HEK293 (cell line): ENCODE results near the gene CIDEA.

Experiments used
- CTCF ChIA-PET: fragments of 350-600 bp; formaldehyde crosslinking; extraction: SDS; loops from one replicate; lab custom pipeline; 2021; ENCODE audit warnings: antibody characterized with exemption; lab: Yijun Ruan, JAX
- POLR2A ChIA-PET: fragments of 300-600 bp; formaldehyde crosslinking; extraction: SDS; loops from one replicate; lab custom pipeline; 2020; ENCODE audit warnings: antibody characterized with exemption, inconsistent platforms; lab: Yijun Ruan, JAX
- H3K27ac ChIP-seq: fragments of 200-500 bp; sonication (Bioruptor generic); 2 replicates; pipeline ENCODE4 v1.5.1; 2014; ENCODE audit warnings: low read depth, low read length, control low read depth, inconsistent platforms; ENCODE audit errors: extremely low read depth
- H3K36me3 ChIP-seq, 2 experiments: fragments of 200-500 bp in 1 of 2; sonication (Bioruptor generic) in 1 of 2; 1 replicate in 1 of 2; 2 replicates in 1 of 2; pipeline ENCODE4 v1.5.1; 2014 to 2017; ENCODE audit warnings: inconsistent platforms in 2 of 2, low read length in 2 of 2; ENCODE audit not compliant: control insufficient read depth in 2 of 2, insufficient read depth in 1 of 2
- H3K4me1 ChIP-seq: fragments of 200-500 bp; sonication (Bioruptor generic); 2 replicates; pipeline ENCODE4 v1.5.1; 2014; ENCODE audit warnings: mild to moderate bottlenecking, low read length, inconsistent platforms; ENCODE audit not compliant: control insufficient read depth, insufficient read depth
- H3K4me3 ChIP-seq: 2 replicates; pipeline ENCODE4 v1.5.1; 2011; ENCODE audit warnings: low read depth, mild to moderate bottlenecking, control low read depth, low read length, moderate library complexity
- H3K9me3 ChIP-seq: fragments of 200-500 bp; sonication (Bioruptor generic); 2 replicates; pipeline ENCODE4 v1.5.1; 2014; ENCODE audit warnings: low read depth, low read length, inconsistent platforms; ENCODE audit not compliant: control insufficient read depth, insufficient read depth
- HOXA7 ChIP-seq: sonication (generic); formaldehyde crosslinking; IDR thresholded peaks from 2 replicates; pipeline ENCODE4 v1.8.1; 2022; ENCODE audit warnings: missing genetic modification reagents, borderline replicate concordance
- KLF1 ChIP-seq: fragments of 450-650 bp; formaldehyde crosslinking; IDR thresholded peaks from 2 replicates; pipeline ENCODE4 v1.5.1; 2016; ENCODE audit warnings: missing biosample characterization, missing genetic modification characterization
- KLF8 ChIP-seq: fragments of 450-650 bp; formaldehyde crosslinking; IDR thresholded peaks from 2 replicates; pipeline ENCODE4 v1.5.1; 2016; ENCODE audit warnings: missing biosample characterization, missing genetic modification characterization
- KLF9 ChIP-seq: fragments of 450-650 bp; formaldehyde crosslinking; IDR thresholded peaks from 2 replicates; pipeline ENCODE4 v1.5.1; 2016; ENCODE audit warnings: missing biosample characterization, missing genetic modification characterization, low read depth
- SCRT1 ChIP-seq: fragments of 450-650 bp; formaldehyde crosslinking; IDR thresholded peaks from 2 replicates; pipeline ENCODE4 v1.5.1; 2016; ENCODE audit warnings: missing biosample characterization, missing genetic modification characterization, borderline replicate concordance
- SCRT2 ChIP-seq: fragments of 450-650 bp; formaldehyde crosslinking; IDR thresholded peaks from 2 replicates; pipeline ENCODE4 v1.5.1; 2016; ENCODE audit warnings: missing biosample characterization, missing genetic modification characterization
- TCF7L2 ChIP-seq: IDR thresholded peaks from 2 replicates; pipeline ENCODE4 v1.6.1; 2011; ENCODE audit warnings: low read depth, mild to moderate bottlenecking, inconsistent platforms, low read length, moderate library complexity, borderline replicate concordance
- ZBTB20 ChIP-seq: fragments of 450-650 bp; formaldehyde crosslinking; IDR thresholded peaks from 2 replicates; pipeline ENCODE4 v1.5.1; 2016; ENCODE audit warnings: missing biosample characterization, missing genetic modification characterization
- ZFP41 ChIP-seq: fragments of 450-650 bp; formaldehyde crosslinking; IDR thresholded peaks from 2 replicates; pipeline ENCODE4 v1.5.1; 2016; ENCODE audit warnings: missing biosample characterization, missing genetic modification characterization, borderline replicate concordance
- ZNF138 ChIP-seq: fragments of 450-650 bp; formaldehyde crosslinking; IDR thresholded peaks from 2 replicates; pipeline ENCODE4 v1.5.1; 2016; ENCODE audit warnings: missing biosample characterization, missing genetic modification characterization, borderline replicate concordance
- ZNF155 ChIP-seq: fragments of 450-650 bp; formaldehyde crosslinking; IDR thresholded peaks from 2 replicates; pipeline ENCODE4 v1.5.1; 2016; ENCODE audit warnings: missing biosample characterization, missing genetic modification characterization
- ZNF157 ChIP-seq: fragments of 450-650 bp; formaldehyde crosslinking; IDR thresholded peaks from 2 replicates; pipeline ENCODE4 v1.5.1; 2016; ENCODE audit warnings: missing biosample characterization, missing genetic modification characterization
- ZNF184 ChIP-seq: fragments of 450-650 bp; IDR thresholded peaks from 2 replicates; pipeline ENCODE4 v1.5.1; 2018; ENCODE audit warnings: missing biosample characterization, mild to moderate bottlenecking, missing genetic modification characterization
- ZNF211 ChIP-seq: fragments of 450-650 bp; formaldehyde crosslinking; IDR thresholded peaks from 2 replicates; pipeline ENCODE4 v1.5.1; 2016; ENCODE audit warnings: low read depth, missing biosample characterization, missing genetic modification characterization
- ZNF274 ChIP-seq, 2 experiments: fragments of 200-500 bp in 1 of 2; fragments of 450-650 bp in 1 of 2; sonication (Bioruptor generic) in 1 of 2; formaldehyde crosslinking in 1 of 2; IDR thresholded peaks; 2 replicates each; pipeline versions ENCODE4 v1.5.1 to v1.6.1; 2014 to 2016; ENCODE audit warnings: borderline replicate concordance in 1 of 2, inconsistent platforms in 1 of 2, low read length in 1 of 2, missing biosample characterization in 1 of 2, missing genetic modification characterization in 1 of 2
- ZNF302 ChIP-seq: fragments of 450-650 bp; formaldehyde crosslinking; IDR thresholded peaks from 2 replicates; pipeline ENCODE4 v1.5.1; 2016; ENCODE audit warnings: missing biosample characterization, missing genetic modification characterization, low read depth
- ZNF391 ChIP-seq: fragments of 450-650 bp; formaldehyde crosslinking; IDR thresholded peaks from 2 replicates; pipeline ENCODE4 v1.5.1; 2016; ENCODE audit warnings: low read depth, missing biosample characterization, missing genetic modification characterization, borderline replicate concordance
- ZNF404 ChIP-seq: fragments of 450-650 bp; formaldehyde crosslinking; IDR thresholded peaks from 2 replicates; pipeline ENCODE4 v1.5.1; 2017; ENCODE audit warnings: missing biosample characterization, missing genetic modification characterization
- ZNF48 ChIP-seq: fragments of 450-650 bp; formaldehyde crosslinking; IDR thresholded peaks from 2 replicates; pipeline ENCODE4 v1.5.1; 2016; ENCODE audit warnings: missing biosample characterization, missing genetic modification characterization
- ZNF501 ChIP-seq: fragments of 450-650 bp; formaldehyde crosslinking; IDR thresholded peaks from 2 replicates; pipeline ENCODE4 v1.5.1; 2016; ENCODE audit warnings: missing biosample characterization, missing genetic modification characterization
- ZNF510 ChIP-seq: fragments of 450-650 bp; formaldehyde crosslinking; IDR thresholded peaks from 2 replicates; pipeline ENCODE4 v1.5.1; 2018; ENCODE audit warnings: mild to moderate bottlenecking, missing genetic modification characterization, missing biosample characterization; ENCODE audit not compliant: insufficient replicate concordance
- ZNF600 ChIP-seq: fragments of 450-650 bp; formaldehyde crosslinking; IDR thresholded peaks from 2 replicates; pipeline ENCODE4 v1.5.1; 2016; ENCODE audit warnings: missing biosample characterization, missing genetic modification characterization
- ZNF621 ChIP-seq: fragments of 450-650 bp; formaldehyde crosslinking; IDR thresholded peaks from 2 replicates; pipeline ENCODE4 v1.5.1; 2017; ENCODE audit warnings: missing biosample characterization, missing genetic modification characterization
- ZNF624 ChIP-seq: fragments of 450-650 bp; formaldehyde crosslinking; IDR thresholded peaks from 2 replicates; pipeline ENCODE4 v1.5.1; 2017; ENCODE audit warnings: missing biosample characterization, missing genetic modification characterization
- ZNF626 ChIP-seq: fragments of 450-650 bp; sonication (Bioruptor Pico); formaldehyde crosslinking; IDR thresholded peaks from 2 replicates; pipeline ENCODE4 v1.5.1; 2018; ENCODE audit warnings: missing biosample characterization, missing genetic modification characterization, inconsistent platforms
- ZNF830 ChIP-seq: fragments of 450-650 bp; IDR thresholded peaks from 2 replicates; pipeline ENCODE4 v1.5.0; 2018; ENCODE audit warnings: missing biosample characterization, missing genetic modification characterization, low read depth, mild to moderate bottlenecking, moderate library complexity
- TF ChIP-seq, protein P1 (sequence below): fragments of 450-650 bp; formaldehyde crosslinking; IDR thresholded peaks from 2 replicates; pipeline ENCODE4 v1.5.1; 2016; ENCODE audit warnings: missing biosample characterization, missing genetic modification characterization
- TF ChIP-seq, protein P2 (sequence below): fragments of 450-650 bp; formaldehyde crosslinking; IDR thresholded peaks from 2 replicates; pipeline ENCODE4 v1.5.1; 2017; ENCODE audit warnings: missing biosample characterization, missing genetic modification characterization
- TF ChIP-seq, protein P3 (sequence below): fragments of 450-650 bp; formaldehyde crosslinking; IDR thresholded peaks from 2 replicates; pipeline ENCODE4 v1.5.1; 2016; ENCODE audit warnings: missing biosample characterization, missing genetic modification characterization, borderline replicate concordance

Gene CIDEA

DNA sequence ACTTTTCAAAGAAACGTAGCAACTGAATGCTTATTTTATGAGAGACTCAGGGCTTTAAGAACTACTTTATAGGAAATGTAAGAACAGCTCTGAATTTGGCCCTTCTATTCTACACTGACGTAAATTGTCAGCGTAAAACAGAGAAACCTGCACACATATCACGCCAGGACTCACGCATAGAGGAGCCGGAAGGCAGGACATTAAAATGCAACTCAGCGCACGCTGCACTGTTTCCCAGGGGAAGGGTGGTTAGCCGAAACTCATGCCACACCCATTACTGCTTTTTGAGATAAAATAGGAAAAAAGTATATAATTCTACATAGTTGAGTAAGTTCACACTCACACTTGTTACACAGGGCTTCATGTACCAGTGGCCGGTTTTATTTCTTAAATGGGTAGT lies 61.3 kb downstream of the CIDEA start:
- POLR2A ChIA-PET, result interaction anchor here (1.0 kb wide), 1 partner anchor 62 kb away, joined by 4 read pairs; the partner anchor contains the start of gene AFG3L2
- CTCF ChIA-PET, result interaction anchor here (1.1 to 12.6 kb wide), 2 partner anchors 12 to 44 kb away, joined by 4 to 101 read pairs; no protein-coding TSS in a partner anchor
- no peaks in the 10 kb centered on the region for H3K9me3 ChIP-seq
- H3K4me1 ChIP-seq, result no peaks in the 10 kb centered on the region
- TF ChIP-seq ZNF211, result no peak
- no peak for TF ChIP-seq ZNF274 (IDR thresholded peaks at IDR 0.05; ENCODE audit: low read length)
- no peak for TF ChIP-seq ZNF274 (tag by site-specific recombination; IDR thresholded peaks at IDR 0.05; ENCODE audit: borderline replicate concordance)
- no peak for TF ChIP-seq ZNF302
- no peak for TF ChIP-seq ZNF501
- TF ChIP-seq, protein P1, sequence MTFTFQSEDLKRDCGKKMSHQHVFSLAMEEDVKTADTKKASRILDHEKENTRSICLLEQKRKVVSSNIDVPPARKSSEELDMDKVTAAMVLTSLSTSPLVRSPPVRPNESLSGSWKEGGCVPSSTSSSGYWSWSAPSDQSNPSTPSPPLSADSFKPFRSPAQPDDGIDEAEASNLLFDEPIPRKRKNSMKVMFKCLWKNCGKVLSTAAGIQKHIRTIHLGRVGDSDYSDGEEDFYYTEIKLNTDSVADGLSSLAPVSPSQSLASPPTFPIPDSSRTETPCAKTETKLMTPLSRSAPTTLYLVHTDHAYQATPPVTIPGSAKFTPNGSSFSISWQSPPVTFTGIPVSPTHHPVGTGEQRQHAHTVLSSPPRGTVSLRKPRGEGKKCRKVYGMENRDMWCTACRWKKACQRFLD, result no peak
- TF ChIP-seq ZNF138 (tag by site-specific recombination), result no peak
- TF ChIP-seq ZNF391, result no peak
- H3K27ac ChIP-seq, result no peak overlapping the region
- H3K36me3 ChIP-seq, result peaks cover 40 to 78% of the 10 kb centered on the region in 2 experiments
- H3K4me3 ChIP-seq, result no peak overlapping the region

DNA sequence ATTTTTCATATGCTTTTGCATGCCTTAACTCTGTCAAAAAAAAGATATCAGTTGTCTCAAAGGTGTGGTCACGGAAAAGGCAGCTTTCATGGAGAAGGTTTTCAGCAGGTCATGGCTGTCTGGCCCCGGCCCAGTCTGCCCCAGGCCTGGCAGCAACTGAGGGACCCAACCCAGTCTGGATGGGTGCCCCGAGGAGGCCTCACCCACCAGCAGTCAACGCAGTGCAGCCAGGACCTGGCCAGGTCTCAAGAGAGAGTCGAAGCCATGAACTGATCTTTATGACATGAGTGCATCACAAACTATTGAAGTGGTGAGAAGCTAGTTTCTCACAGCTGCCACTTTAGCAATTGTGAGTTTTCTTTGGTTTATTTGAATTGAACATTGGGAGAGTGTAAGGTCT lies 61.8 kb downstream of the CIDEA start:
- H3K4me1 ChIP-seq, result no peaks in the 10 kb centered on the region
- H3K4me3 ChIP-seq, result no peak overlapping the region
- TF ChIP-seq ZNF626, result no peak
- no peak for TF ChIP-seq ZBTB20 (tag by site-specific recombination)
- no peak for TF ChIP-seq ZNF510 (tag by site-specific recombination)
- no peak for TF ChIP-seq ZNF48 (tag by site-specific recombination)
- no peak for TF ChIP-seq ZNF404
- TF ChIP-seq ZNF830, result no peak
- TF ChIP-seq ZNF624, result no peak
- no peak for TF ChIP-seq KLF8 (tag by site-specific recombination)
- TF ChIP-seq ZNF155, result no peak
- no peak overlapping the region for H3K27ac ChIP-seq
- ChIA-PET POLR2A (no interaction called here), CTCF (interaction anchor here (12.6 kb wide), 1 partner anchor 12 kb away, joined by 101 read pairs; no protein-coding TSS in a partner anchor)
- H3K9me3 ChIP-seq, result no peaks in the 10 kb centered on the region
- H3K36me3 ChIP-seq, result peaks cover 37 to 78% of the 10 kb centered on the region in 2 experiments

DNA sequence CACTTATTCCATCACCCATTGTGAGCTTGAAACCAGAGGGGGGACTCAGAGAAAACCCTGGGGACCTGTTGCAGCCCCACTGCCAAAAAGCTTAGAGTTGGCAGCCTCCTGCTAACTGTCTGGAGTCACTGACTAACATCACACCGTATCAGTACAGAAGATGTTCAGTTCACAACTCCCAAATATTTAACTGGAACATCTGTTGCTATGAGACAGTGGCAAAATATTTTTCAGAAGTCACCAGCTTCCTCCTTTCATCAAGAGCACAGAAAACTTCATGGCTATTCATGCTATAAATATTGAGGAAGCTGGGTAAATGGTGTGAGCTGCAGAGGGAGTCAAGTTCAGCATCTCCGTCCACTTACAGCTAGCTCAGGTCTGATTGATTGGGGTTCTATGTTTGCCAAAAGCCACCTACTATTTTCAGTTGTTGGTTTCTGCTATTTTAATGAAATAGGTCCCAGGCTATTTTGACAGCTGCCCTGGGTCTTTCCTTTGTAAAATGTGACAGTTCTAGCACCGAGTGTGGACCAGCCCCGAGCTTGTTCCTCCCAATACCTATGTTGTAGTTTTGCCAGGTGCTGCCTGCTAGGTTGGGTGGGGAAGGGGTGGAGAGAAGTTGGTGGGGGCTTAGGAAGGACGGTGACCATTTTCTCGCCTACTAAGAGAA lies 63.6 kb downstream of the CIDEA start:
- H3K4me1 ChIP-seq, result 0 out of 2 replicates have a peak, but pooled peaks cover 2% of the 10 kb centered on the region
- H3K27ac ChIP-seq, result no peak overlapping the region
- peaks cover 32 to 68% of the 10 kb centered on the region in 2 experiments for H3K36me3 ChIP-seq
- no peaks in the 10 kb centered on the region for H3K9me3 ChIP-seq
- POLR2A ChIA-PET, result interaction anchor here (0.6 to 1.7 kb wide), 5 partner anchors 9 to 351 kb away, joined by 3 to 6 read pairs (median 5); no protein-coding TSS in a partner anchor
- TF ChIP-seq ZNF184 (tag by site-specific recombination), result no peak
- no peak for TF ChIP-seq ZFP41 (tag by site-specific recombination)
- no peak for TF ChIP-seq ZNF600 (tag by site-specific recombination)
- TF ChIP-seq, protein P2, sequence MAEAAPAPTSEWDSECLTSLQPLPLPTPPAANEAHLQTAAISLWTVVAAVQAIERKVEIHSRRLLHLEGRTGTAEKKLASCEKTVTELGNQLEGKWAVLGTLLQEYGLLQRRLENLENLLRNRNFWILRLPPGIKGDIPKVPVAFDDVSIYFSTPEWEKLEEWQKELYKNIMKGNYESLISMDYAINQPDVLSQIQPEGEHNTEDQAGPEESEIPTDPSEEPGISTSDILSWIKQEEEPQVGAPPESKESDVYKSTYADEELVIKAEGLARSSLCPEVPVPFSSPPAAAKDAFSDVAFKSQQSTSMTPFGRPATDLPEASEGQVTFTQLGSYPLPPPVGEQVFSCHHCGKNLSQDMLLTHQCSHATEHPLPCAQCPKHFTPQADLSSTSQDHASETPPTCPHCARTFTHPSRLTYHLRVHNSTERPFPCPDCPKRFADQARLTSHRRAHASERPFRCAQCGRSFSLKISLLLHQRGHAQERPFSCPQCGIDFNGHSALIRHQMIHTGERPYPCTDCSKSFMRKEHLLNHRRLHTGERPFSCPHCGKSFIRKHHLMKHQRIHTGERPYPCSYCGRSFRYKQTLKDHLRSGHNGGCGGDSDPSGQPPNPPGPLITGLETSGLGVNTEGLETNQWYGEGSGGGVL (tag by site-specific recombination), result no peak
- no peak for TF ChIP-seq ZNF621 (tag by site-specific recombination)
- TF ChIP-seq KLF9, result no peak
- TF ChIP-seq HOXA7 (CRISPR knock-in tag), result no peak
- TF ChIP-seq, protein P3, sequence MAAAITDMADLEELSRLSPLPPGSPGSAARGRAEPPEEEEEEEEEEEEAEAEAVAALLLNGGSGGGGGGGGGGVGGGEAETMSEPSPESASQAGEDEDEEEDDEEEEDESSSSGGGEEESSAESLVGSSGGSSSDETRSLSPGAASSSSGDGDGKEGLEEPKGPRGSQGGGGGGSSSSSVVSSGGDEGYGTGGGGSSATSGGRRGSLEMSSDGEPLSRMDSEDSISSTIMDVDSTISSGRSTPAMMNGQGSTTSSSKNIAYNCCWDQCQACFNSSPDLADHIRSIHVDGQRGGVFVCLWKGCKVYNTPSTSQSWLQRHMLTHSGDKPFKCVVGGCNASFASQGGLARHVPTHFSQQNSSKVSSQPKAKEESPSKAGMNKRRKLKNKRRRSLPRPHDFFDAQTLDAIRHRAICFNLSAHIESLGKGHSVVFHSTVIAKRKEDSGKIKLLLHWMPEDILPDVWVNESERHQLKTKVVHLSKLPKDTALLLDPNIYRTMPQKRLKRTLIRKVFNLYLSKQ (tag by site-specific recombination), result no peak
- peak; percentile 69; the same call in 1 of the 2 replicates for TF ChIP-seq SCRT2 (tag by site-specific recombination)
- peak; percentile 49; the same call in 1 of the 2 replicates for TF ChIP-seq SCRT1 (tag by site-specific recombination)
- no peak for TF ChIP-seq KLF1
- no peak for TF ChIP-seq ZNF157 (tag by site-specific recombination)
- TF ChIP-seq TCF7L2, result no peak
- no peak overlapping the region for H3K4me3 ChIP-seq
- CTCF ChIA-PET, result interaction anchor here (1.2 to 12.6 kb wide), 3 partner anchors 8 to 46 kb away, joined by 3 to 101 read pairs (median 15); no protein-coding TSS in a partner anchor
